Liver (tissue), 9 donors: ENCODE data around the gene PPIP5K1. TPM values are rescaled to one million over a fixed set of nuclear protein-coding genes. Genes with fewer than 3 reads are reported as not detected.

Source experiments
- DNase-seq: peaks from one replicate; pipeline ENCODE4 v3.0.0-alpha.2; 2017; ENCODE audit warnings: low spot score
- H3K27ac ChIP-seq, 2 donors: one replicate each; pipeline ENCODE4 v1.7.0; 2013; ENCODE audit warnings: inconsistent platforms in 2 of 2, low read length in 2 of 2, control low read depth in 1 of 2, low read depth in 1 of 2, mild to moderate bottlenecking in 1 of 2
- H3K27me3 ChIP-seq, 4 donors: one replicate each; pipeline versions ENCODE4 v1.6.1 to v1.7.0; 2013; ENCODE audit warnings: low read length in 3 of 4, inconsistent platforms in 1 of 4, mild to moderate bottlenecking in 1 of 4, moderate library complexity in 1 of 4; ENCODE audit not compliant: control insufficient read depth in 4 of 4, insufficient read depth in 4 of 4
- H3K36me3 ChIP-seq, 4 donors: one replicate each; pipeline versions ENCODE4 v1.6.1 to v1.7.0; 2013; ENCODE audit warnings: low read length in 3 of 4, mild to moderate bottlenecking in 3 of 4, low read depth in 1 of 4, moderate library complexity in 1 of 4; ENCODE audit not compliant: control insufficient read depth in 4 of 4, insufficient read depth in 3 of 4
- H3K4me1 ChIP-seq, 4 donors: one replicate each; pipeline versions ENCODE4 v1.6.1 to v1.7.0; 2013; ENCODE audit warnings: low read length in 3 of 4, mild to moderate bottlenecking in 3 of 4, moderate library complexity in 1 of 4; ENCODE audit not compliant: control insufficient read depth in 4 of 4, insufficient read depth in 4 of 4
- H3K4me3 ChIP-seq, 3 donors: one replicate each; pipeline versions ENCODE4 v1.6.1 to v1.7.0; 2013; ENCODE audit warnings: low read length in 3 of 3, control low read depth in 1 of 3, low read depth in 1 of 3, mild to moderate bottlenecking in 1 of 3
- H3K9ac ChIP-seq, 2 donors: one replicate each; pipeline ENCODE4 v1.7.0; 2013; ENCODE audit warnings: low read length in 2 of 2, mild to moderate bottlenecking in 2 of 2, moderate library complexity in 2 of 2, control low read depth in 1 of 2, low read depth in 1 of 2
- H3K9me3 ChIP-seq, 4 donors: one replicate each; pipeline versions ENCODE4 v1.6.1 to v1.7.0; 2013; ENCODE audit warnings: low read length in 3 of 4; ENCODE audit not compliant: control insufficient read depth in 4 of 4
- ATF3 ChIP-seq: IDR thresholded peaks from 2 replicates; pipeline ENCODE4 v1.6.1; 2016; ENCODE audit warnings: antibody characterized with exemption
- CTCF ChIP-seq: fragments of 150-350 bp; IDR thresholded peaks from 2 replicates; pipeline ENCODE4 v1.5.1; 2017; ENCODE audit warnings: improper control_type of control experiment, low read depth, low read length; ENCODE audit not compliant: missing input control
- EGR1 ChIP-seq, 2 donors: IDR thresholded peaks; 2 replicates each; pipeline ENCODE4 v1.6.1; 2016 to 2018; ENCODE audit warnings: antibody characterized with exemption in 2 of 2, low read depth in 2 of 2
- FOXA1 ChIP-seq: IDR thresholded peaks from 2 replicates; pipeline ENCODE4 v1.6.1; 2016; ENCODE audit warnings: antibody characterized with exemption
- FOXA2 ChIP-seq: IDR thresholded peaks from 2 replicates; pipeline ENCODE4 v1.6.1; 2016; ENCODE audit warnings: antibody characterized with exemption
- GABPA ChIP-seq, 2 donors: IDR thresholded peaks in 1 of 2; conservative IDR thresholded peaks in 1 of 2; 2 replicates each; pipeline ENCODE4 v1.6.1; 2016; ENCODE audit warnings: antibody characterized with exemption in 2 of 2, mild to moderate bottlenecking in 1 of 2, moderate library complexity in 1 of 2
- JUND ChIP-seq, 2 donors: IDR thresholded peaks; 2 replicates each; pipeline ENCODE4 v1.6.1; 2016; ENCODE audit warnings: antibody characterized with exemption in 2 of 2
- MAX ChIP-seq: IDR thresholded peaks from 2 replicates; pipeline ENCODE4 v1.6.1; 2016; ENCODE audit warnings: antibody characterized with exemption
- RAD21 ChIP-seq, 2 donors: IDR thresholded peaks; 2 replicates each; pipeline ENCODE4 v1.6.1; 2016; ENCODE audit warnings: antibody characterized with exemption in 2 of 2, mild to moderate bottlenecking in 2 of 2
- YY1 ChIP-seq: IDR thresholded peaks from 2 replicates; pipeline ENCODE4 v1.6.1; 2016; ENCODE audit warnings: antibody characterized with exemption, mild to moderate bottlenecking
- ZBTB33 ChIP-seq: IDR thresholded peaks from 2 replicates; pipeline ENCODE4 v1.6.1; 2016; ENCODE audit warnings: antibody characterized with exemption
- WGBS: extraction: QIAGEN DNeasy Blood & Tissue Kit; methylation state at CpG from one replicate; pipeline ENCODE4 v1.1.7; 2013; 5-methylcytosine and 5-hydroxymethylcytosine counted together
- polyA plus RNA-seq, 2 donors: library from polyadenylated mRNA; stranded (reverse) in 1 of 2; unstranded in 1 of 2; fragments of 200-250 nt in 1 of 2; fragments of >200 nt in 1 of 2; fragmentation: Nextera tagmentation in 1 of 2; extraction: Ambion mirVana in 1 of 2; gene quantifications; one replicate each; pipeline versions ENCODE4 v1.2.1 to v1.2.3, GENCODE V29; 2013 to 2015
- total RNA-seq, 2 donors: library from RNA; depleted of rRNA; stranded (reverse); fragments of >200 nt; gene quantifications; one replicate each; pipeline ENCODE4 v1.2.3, GENCODE V29; 2014
- donor health status: healthy.
- donor health status: healthy.
- donor health status: healthy.
- donor health status: healthy.
- donor health status: healthy.

Gene PPIP5K1
- total and polyA plus RNA-seq, 4 donors: 2.5 to 18.2 (median 8.7) TPM

GRCh38 chr15:43529141-43529540 lies 60.9 kb downstream of the PPIP5K1 start:
- no peak overlapping the region for H3K4me3 ChIP-seq
- H3K9ac ChIP-seq: no peak overlapping the region
- no peak overlapping the region for H3K27ac ChIP-seq
- 93% methylated on average over 15 of the region's 15 CpGs for WGBS
- H3K27me3 ChIP-seq: no peaks in the 10 kb centered on the region
- H3K4me1 ChIP-seq: no peaks in the 10 kb centered on the region
- no peaks in the 10 kb centered on the region for H3K9me3 ChIP-seq
- no peak for DNase-seq
- H3K36me3 ChIP-seq: no peaks in the 10 kb centered on the region
- TF ChIP-seq CTCF (no peak), EGR1 (IDR thresholded peaks at IDR 0.05; ENCODE audit: low read depth in 2 of 2) (no peak), MAX (no peak), FOXA1 (no peak), GABPA (IDR thresholded peaks at IDR 0.05 in 1 of 2, conservative IDR thresholded peaks at IDR 0.05 in 1 of 2) (no peak), FOXA2 (no peak), ZBTB33 (no peak), YY1 (no peak), RAD21 (IDR thresholded peaks at IDR 0.05) (no peak)

- H3K27me3 ChIP-seq: no peaks in the 10 kb centered on the region
- no peaks in the 10 kb centered on the region for H3K36me3 ChIP-seq
- no peak overlapping the region for H3K9ac ChIP-seq
- H3K4me3 ChIP-seq: no peak overlapping the region
- H3K9me3 ChIP-seq: no peaks in the 10 kb centered on the region
- DNase-seq: no peak
- H3K27ac ChIP-seq: no peak overlapping the region
- H3K4me1 ChIP-seq: no peaks in the 10 kb centered on the region
- WGBS: 84% methylated on average over 11 of the region's 11 CpGs
- no peak for TF ChIP-seq FOXA1
These were observed 61.4 kb downstream of the PPIP5K1 start for GRCh38 chr15:43528542-43529007.

- no peak overlapping the region for H3K9ac ChIP-seq
- H3K27me3 ChIP-seq: no peaks in the 10 kb centered on the region
- H3K9me3 ChIP-seq: no peaks in the 10 kb centered on the region
- TF ChIP-seq YY1: no peak
- TF ChIP-seq ATF3: no peak
- TF ChIP-seq JUND (IDR thresholded peaks at IDR 0.05): no peak
- no peak overlapping the region for H3K27ac ChIP-seq
- DNase-seq: no peak
- WGBS: 88% methylated on average over 12 of the region's 12 CpGs
- no peaks in the 10 kb centered on the region for H3K4me1 ChIP-seq
- H3K36me3 ChIP-seq: no peaks in the 10 kb centered on the region
- H3K4me3 ChIP-seq: no peak overlapping the region
These were observed 62.0 kb downstream of the PPIP5K1 start for GRCh38 chr15:43527802-43528541.
